K562 (cell line): ENCODE measurements around the gene LBHD1. TPM values are rescaled to one million over a fixed set of nuclear protein-coding genes. Genes with fewer than 3 reads are reported as not detected.

ENCODE experiments used
- polyA plus RNA-seq, 8 experiments: library from polyadenylated mRNA; depleted of rRNA in 4 of 8; stranded (reverse) in 5 of 8; unstranded in 3 of 8; fragments of >200 nt; fragmentation: Nextera tagmentation in 2 of 8; fragmentation: Illumina TruSeq in 1 of 8; extraction: Ambion mirVana in 2 of 8; extraction: Trizol in 1 of 8; gene quantifications; 2 replicates each; pipeline versions ENCODE4 v1.2.1 to v1.2.3, GENCODE V29; 2011 to 2014; ENCODE audit warnings: inconsistent platforms in 1 of 8, missing spikeins in 1 of 8
- small RNA-seq: library from RNA; depleted of rRNA; stranded (forward); fragments of <200 nt; gene quantifications from one replicate; pipeline ENCODE3, GENCODE V24; 2014
- total RNA-seq, 7 experiments: library from RNA; depleted of rRNA in 6 of 7; stranded (reverse); fragments of >200 nt in 6 of 7; fragmentation: Illumina TruSeq in 2 of 7; extraction: Trizol in 2 of 7; gene quantifications; 2 replicates each; pipeline versions ENCODE4 v1.2.1 to v1.2.3, GENCODE V29; 2011 to 2021; ENCODE audit warnings: low replicate concordance in 1 of 7

LBHD1 gene
- total and polyA plus RNA-seq, 9 of the 15 experiments (the other 6 are each of a cell fraction or from before 2014, with no cell fraction given), result 2.6 to 28.0 (median 12.5) TPM

Small RNA genes lying within 50 kb of the gene (small RNA-seq; reads per million reads assigned to genes)
- not detected for gene SNORA57

Other genes with a start within 250 kb of the LBHD1 start
Only the 7 nearest of the 29 such genes appear.
- gene GANAB, start 25.7 kb downstream of the LBHD1 start, total RNA-seq (2014; rRNA removed), result 118 and 159 TPM in 2 replicates
- 131 and 137 TPM in 2 replicates for gene GANAB, start 25.7 kb downstream of the LBHD1 start, total RNA-seq (2014; rRNA removed; fragmentation: Illumina TruSeq; extraction: Trizol)
- 161 and 167 TPM in 2 replicates for gene GANAB, start 25.7 kb downstream of the LBHD1 start, total RNA-seq (2015; rRNA removed; fragmentation: Illumina TruSeq; extraction: Trizol)
- 276 and 282 TPM in 2 replicates for gene GANAB, start 25.7 kb downstream of the LBHD1 start, total RNA-seq (2021)
- gene GANAB, start 25.7 kb downstream of the LBHD1 start, polyA plus RNA-seq (2011; rRNA removed), result 265 and 313 TPM in 2 replicates
- gene GANAB, start 25.7 kb downstream of the LBHD1 start, polyA plus RNA-seq (2014; fragmentation: Illumina TruSeq; extraction: Trizol), result 275 and 284 TPM in 2 replicates
- gene GANAB, start 25.7 kb downstream of the LBHD1 start, polyA plus RNA-seq (2014; fragmentation: Nextera tagmentation; extraction: Ambion mirVana), result 10 to 100 TPM in 1 of 2 experiments, 1 to 10 TPM in 1; 6.5 to 17.9 TPM
- 165 and 195 TPM in 2 replicates for gene GANAB, start 25.7 kb downstream of the LBHD1 start, polyA plus RNA-seq (2014; rRNA removed)
- gene INTS5, start 19.0 kb downstream of the LBHD1 start, total RNA-seq (2014; rRNA removed), result 16.8 and 22.9 TPM in 2 replicates
- gene INTS5, start 19.0 kb downstream of the LBHD1 start, total RNA-seq (2014; rRNA removed; fragmentation: Illumina TruSeq; extraction: Trizol), result 6.5 and 8.5 TPM in 2 replicates
- 9.4 and 9.9 TPM in 2 replicates for gene INTS5, start 19.0 kb downstream of the LBHD1 start, total RNA-seq (2015; rRNA removed; fragmentation: Illumina TruSeq; extraction: Trizol)
- 35.0 and 38.3 TPM in 2 replicates for gene INTS5, start 19.0 kb downstream of the LBHD1 start, total RNA-seq (2021)
- gene INTS5, start 19.0 kb downstream of the LBHD1 start, polyA plus RNA-seq (2011; rRNA removed), result 8.3 and 14.3 TPM in 2 replicates
- 15.2 and 21.5 TPM in 2 replicates for gene INTS5, start 19.0 kb downstream of the LBHD1 start, polyA plus RNA-seq (2014; fragmentation: Illumina TruSeq; extraction: Trizol)
- gene INTS5, start 19.0 kb downstream of the LBHD1 start, polyA plus RNA-seq (2014; fragmentation: Nextera tagmentation; extraction: Ambion mirVana), result under 1 TPM; 0.52 to 0.73 TPM
- 13.8 and 14.0 TPM in 2 replicates for gene INTS5, start 19.0 kb downstream of the LBHD1 start, polyA plus RNA-seq (2014; rRNA removed)
- gene C11orf98, start 7.1 kb downstream of the LBHD1 start, total RNA-seq (2014; rRNA removed), result 289 and 491 TPM in 2 replicates
- 169 and 190 TPM in 2 replicates for gene C11orf98, start 7.1 kb downstream of the LBHD1 start, total RNA-seq (2014; rRNA removed; fragmentation: Illumina TruSeq; extraction: Trizol)
- gene C11orf98, start 7.1 kb downstream of the LBHD1 start, total RNA-seq (2015; rRNA removed; fragmentation: Illumina TruSeq; extraction: Trizol), result 254 and 259 TPM in 2 replicates
- gene C11orf98, start 7.1 kb downstream of the LBHD1 start, total RNA-seq (2021), result 161 and 164 TPM in 2 replicates
- gene C11orf98, start 7.1 kb downstream of the LBHD1 start, polyA plus RNA-seq (2011; rRNA removed), result 88.4 and 103 TPM in 2 replicates
- 343 and 352 TPM in 2 replicates for gene C11orf98, start 7.1 kb downstream of the LBHD1 start, polyA plus RNA-seq (2014; fragmentation: Illumina TruSeq; extraction: Trizol)
- gene C11orf98, start 7.1 kb downstream of the LBHD1 start, polyA plus RNA-seq (2014; fragmentation: Nextera tagmentation; extraction: Ambion mirVana), result 100 to 1,000 TPM; 164 to 246 TPM
- gene C11orf98, start 7.1 kb downstream of the LBHD1 start, polyA plus RNA-seq (2014; rRNA removed), result 218 and 238 TPM in 2 replicates
- gene CSKMT, start 7.0 kb downstream of the LBHD1 start, total RNA-seq (2014; rRNA removed), result 21.5 and 36.5 TPM in 2 replicates
- 31.8 and 72.8 TPM in 2 replicates for gene CSKMT, start 7.0 kb downstream of the LBHD1 start, total RNA-seq (2014; rRNA removed; fragmentation: Illumina TruSeq; extraction: Trizol)
- 105 and 108 TPM in 2 replicates for gene CSKMT, start 7.0 kb downstream of the LBHD1 start, total RNA-seq (2015; rRNA removed; fragmentation: Illumina TruSeq; extraction: Trizol)
- 65.1 and 65.2 TPM in 2 replicates for gene CSKMT, start 7.0 kb downstream of the LBHD1 start, total RNA-seq (2021)
- 10.3 and 13.6 TPM in 2 replicates for gene CSKMT, start 7.0 kb downstream of the LBHD1 start, polyA plus RNA-seq (2011; rRNA removed)
- 12.7 and 15.3 TPM in 2 replicates for gene CSKMT, start 7.0 kb downstream of the LBHD1 start, polyA plus RNA-seq (2014; fragmentation: Illumina TruSeq; extraction: Trizol)
- gene CSKMT, start 7.0 kb downstream of the LBHD1 start, polyA plus RNA-seq (2014; fragmentation: Nextera tagmentation; extraction: Ambion mirVana), result 10 to 100 TPM; 26.4 to 31.8 TPM
- gene CSKMT, start 7.0 kb downstream of the LBHD1 start, polyA plus RNA-seq (2014; rRNA removed), result 27.2 and 34.1 TPM in 2 replicates
- 44.3 and 57.3 TPM in 2 replicates for gene UQCC3, start 594 bp downstream of the LBHD1 start, total RNA-seq (2014; rRNA removed)
- 2.4 and 3.9 TPM in 2 replicates for gene UQCC3, start 594 bp downstream of the LBHD1 start, total RNA-seq (2014; rRNA removed; fragmentation: Illumina TruSeq; extraction: Trizol)
- gene UQCC3, start 594 bp downstream of the LBHD1 start, total RNA-seq (2015; rRNA removed; fragmentation: Illumina TruSeq; extraction: Trizol), result 13.4 and 14.3 TPM in 2 replicates
- 21.8 and 23.0 TPM in 2 replicates for gene UQCC3, start 594 bp downstream of the LBHD1 start, total RNA-seq (2021)
- gene UQCC3, start 594 bp downstream of the LBHD1 start, polyA plus RNA-seq (2011; rRNA removed), result 8.0 and 10.6 TPM in 2 replicates
- gene UQCC3, start 594 bp downstream of the LBHD1 start, polyA plus RNA-seq (2014; fragmentation: Illumina TruSeq; extraction: Trizol), result 3.3 and 8.5 TPM in 2 replicates
- gene UQCC3, start 594 bp downstream of the LBHD1 start, polyA plus RNA-seq (2014; fragmentation: Nextera tagmentation; extraction: Ambion mirVana), result 1 to 10 TPM; 4.8 to 7.6 TPM
- gene UQCC3, start 594 bp downstream of the LBHD1 start, polyA plus RNA-seq (2014; rRNA removed), result 31.3 and 42.7 TPM in 2 replicates
- 222 and 263 TPM in 2 replicates for gene UBXN1, start 6.8 kb upstream of the LBHD1 start, total RNA-seq (2014; rRNA removed)
- gene UBXN1, start 6.8 kb upstream of the LBHD1 start, total RNA-seq (2014; rRNA removed; fragmentation: Illumina TruSeq; extraction: Trizol), result 43.2 and 52.3 TPM in 2 replicates
- 99.7 and 99.8 TPM in 2 replicates for gene UBXN1, start 6.8 kb upstream of the LBHD1 start, total RNA-seq (2015; rRNA removed; fragmentation: Illumina TruSeq; extraction: Trizol)
- gene UBXN1, start 6.8 kb upstream of the LBHD1 start, total RNA-seq (2021), result 128 and 152 TPM in 2 replicates
- 56.3 and 66.1 TPM in 2 replicates for gene UBXN1, start 6.8 kb upstream of the LBHD1 start, polyA plus RNA-seq (2011; rRNA removed)
- gene UBXN1, start 6.8 kb upstream of the LBHD1 start, polyA plus RNA-seq (2014; fragmentation: Illumina TruSeq; extraction: Trizol), result 141 and 145 TPM in 2 replicates
- gene UBXN1, start 6.8 kb upstream of the LBHD1 start, polyA plus RNA-seq (2014; fragmentation: Nextera tagmentation; extraction: Ambion mirVana), result 10 to 100 TPM in 1 of 2 experiments, 1 to 10 TPM in 1; 4.8 to 10.4 TPM
- gene UBXN1, start 6.8 kb upstream of the LBHD1 start, polyA plus RNA-seq (2014; rRNA removed), result 205 and 241 TPM in 2 replicates
- gene LRRN4CL, start 17.3 kb upstream of the LBHD1 start, total RNA-seq (2014; rRNA removed), result 0.05 and 0.12 TPM in 2 replicates
- gene LRRN4CL, start 17.3 kb upstream of the LBHD1 start, total RNA-seq (2014; rRNA removed; fragmentation: Illumina TruSeq; extraction: Trizol), result 0.04 TPM in 1 of 2 replicates, not detected in the other
- 0.11 TPM in 2 replicates for gene LRRN4CL, start 17.3 kb upstream of the LBHD1 start, total RNA-seq (2015; rRNA removed; fragmentation: Illumina TruSeq; extraction: Trizol)
- 0.07 and 0.22 TPM in 2 replicates for gene LRRN4CL, start 17.3 kb upstream of the LBHD1 start, total RNA-seq (2021)
- 0.08 TPM in 1 of 2 replicates, not detected in the other for gene LRRN4CL, start 17.3 kb upstream of the LBHD1 start, polyA plus RNA-seq (2011; rRNA removed)
- gene LRRN4CL, start 17.3 kb upstream of the LBHD1 start, polyA plus RNA-seq (2014; fragmentation: Illumina TruSeq; extraction: Trizol), result 0.06 TPM in 1 of 2 replicates, not detected in the other
- gene LRRN4CL, start 17.3 kb upstream of the LBHD1 start, polyA plus RNA-seq (2014; fragmentation: Nextera tagmentation; extraction: Ambion mirVana), result not detected
- gene LRRN4CL, start 17.3 kb upstream of the LBHD1 start, polyA plus RNA-seq (2014; rRNA removed), result 0.03 and 0.13 TPM in 2 replicates